Neural cell (in vitro differentiated cells): ENCODE results near the gene OR10Z1. TPM values are rescaled to one million over a fixed set of nuclear protein-coding genes. Genes with fewer than 3 reads are reported as not detected.

Source experiments
- H2AFZ ChIP-seq: fragments of 200-600, 300-800 bp; sonication (generic), shearing (Covaris generic); 2 replicates; pipeline ENCODE4 v1.6.0; 2014; ENCODE audit warnings: low read depth, mild to moderate bottlenecking, antibody characterized with exemption, low read length, moderate library complexity
- H3F3A ChIP-seq: fragments of 200-600 bp; shearing (Covaris generic); 2 replicates; pipeline ENCODE4 v1.6.1; 2016; ENCODE audit warnings: mild to moderate bottlenecking, moderate library complexity, mixed read lengths, antibody characterized with exemption, low read length; ENCODE audit not compliant: insufficient read depth, poor library complexity, severe bottlenecking
- H3K27ac ChIP-seq: fragments of 200-600, 300-800 bp; sonication (generic), shearing (Covaris generic); 2 replicates; pipeline ENCODE4 v1.5.1; 2014; ENCODE audit warnings: mild to moderate bottlenecking, low read length, moderate library complexity
- H3K27me3 ChIP-seq: fragments of 300-800, 200-600 bp; sonication (generic), shearing (Covaris generic); 2 replicates; pipeline ENCODE4 v1.6.0; 2014; ENCODE audit warnings: mild to moderate bottlenecking, low read depth, low read length, moderate library complexity; ENCODE audit not compliant: insufficient read depth
- H3K36me3 ChIP-seq: fragments of 300-800, 200-600 bp; sonication (generic), shearing (Covaris generic); 2 replicates; pipeline ENCODE4 v1.5.1; 2014; ENCODE audit warnings: mild to moderate bottlenecking, antibody characterized with exemption, low read length, moderate library complexity; ENCODE audit not compliant: insufficient read depth
- H3K4me2 ChIP-seq: fragments of 300-800, 200-600 bp; sonication (generic), shearing (Covaris generic); 2 replicates; pipeline ENCODE4 v1.6.0; 2014; ENCODE audit warnings: mild to moderate bottlenecking, low read length
- H3K4me3 ChIP-seq: fragments of 300-800, 200-600 bp; sonication (generic), shearing (Covaris generic); 2 replicates; pipeline ENCODE4 v1.5.1; 2014; ENCODE audit warnings: mild to moderate bottlenecking, low read length, moderate library complexity
- H3K79me2 ChIP-seq: fragments of 200-600 bp; shearing (Covaris generic); replicated peaks from 2 replicates; pipeline ENCODE4 v1.6.0; 2014; ENCODE audit warnings: mild to moderate bottlenecking, low read length, moderate library complexity; ENCODE audit not compliant: insufficient read depth
- H3K9ac ChIP-seq: fragments of 300-800, 200-600 bp; sonication (generic), shearing (Covaris generic); 2 replicates; pipeline ENCODE4 v1.6.1; 2016; ENCODE audit warnings: mild to moderate bottlenecking, low read length, mixed read lengths
- H3K9me2 ChIP-seq: fragments of 200-600 bp; shearing (Covaris generic); 2 replicates; pipeline ENCODE4 v1.6.1; 2016; ENCODE audit warnings: mild to moderate bottlenecking, low read length, mixed read lengths; ENCODE audit not compliant: insufficient read depth
- H3K9me3 ChIP-seq: fragments of 200-600, 300-800 bp; sonication (generic), shearing (Covaris generic); 2 replicates; pipeline ENCODE4 v1.6.1; 2016; ENCODE audit warnings: mild to moderate bottlenecking, mixed run types, low read length, moderate library complexity, mixed read lengths
- H4K20me1 ChIP-seq: fragments of 200-600 bp; shearing (Covaris generic); 2 replicates; pipeline ENCODE4 v1.6.1; 2016; ENCODE audit warnings: mild to moderate bottlenecking, mixed run types; ENCODE audit not compliant: insufficient read depth
- EP300 ChIP-seq: fragments of 450-650 bp; conservative IDR thresholded peaks from 2 replicates; pipeline ENCODE4 v1.6.1; 2014; ENCODE audit warnings: antibody characterized with exemption, mild to moderate bottlenecking, moderate library complexity; ENCODE audit not compliant: poor library complexity, severe bottlenecking
- EZH2 ChIP-seq: fragments of 200-600, 300-800 bp; shearing (Covaris generic), sonication (generic); IDR thresholded peaks from 2 replicates; pipeline ENCODE4 v1.6.1; 2014; ENCODE audit warnings: antibody characterized with exemption, low read length, borderline replicate concordance, mild to moderate bottlenecking; ENCODE audit not compliant: insufficient read depth, poor library complexity, severe bottlenecking
- MXI1 ChIP-seq: fragments of 450-650 bp; conservative IDR thresholded peaks from 2 replicates; pipeline ENCODE4 v1.6.1; 2014; ENCODE audit warnings: antibody characterized with exemption, mild to moderate bottlenecking; ENCODE audit not compliant: poor library complexity, severe bottlenecking
- POLR2AphosphoS5 ChIP-seq: IDR thresholded peaks from 2 replicates; pipeline ENCODE4 v1.6.1; 2012
- RAD21 ChIP-seq: fragments of 450-650 bp; conservative IDR thresholded peaks from 2 replicates; pipeline ENCODE4 v1.6.1; 2014; ENCODE audit warnings: antibody characterized with exemption, mild to moderate bottlenecking, moderate library complexity
- SMC3 ChIP-seq: fragments of 450-650 bp; conservative IDR thresholded peaks from 2 replicates; pipeline ENCODE4 v1.6.1; 2014; ENCODE audit warnings: antibody characterized with exemption, mild to moderate bottlenecking, moderate library complexity; ENCODE audit not compliant: poor library complexity
- TAF1 ChIP-seq: IDR thresholded peaks from 2 replicates; pipeline ENCODE4 v1.6.1; 2012; ENCODE audit warnings: low read depth
- polyA plus RNA-seq: library from polyadenylated mRNA; depleted of rRNA; stranded (reverse); fragments of >200 nt; gene quantifications from 2 replicates; pipeline ENCODE4 v1.2.3, GENCODE V29; 2014
- TF ChIP-seq, protein P1 (sequence below): fragments of 450-650 bp; IDR thresholded peaks from 2 replicates; pipeline ENCODE4 v1.5.1; 2014; ENCODE audit warnings: antibody characterized with exemption, mild to moderate bottlenecking, moderate library complexity; ENCODE audit not compliant: poor library complexity, severe bottlenecking
- TF ChIP-seq, protein P2 (sequence below): IDR thresholded peaks from 2 replicates; pipeline ENCODE4 v1.6.1; 2012; ENCODE audit warnings: borderline replicate concordance

The OR10Z1 gene
- polyA plus RNA-seq, 1 donor from 2014 or later: not detected

GRCh38 chr1:158611916-158612315, 6.8 kb downstream of the OR10Z1 start:
- TF ChIP-seq, protein P1, sequence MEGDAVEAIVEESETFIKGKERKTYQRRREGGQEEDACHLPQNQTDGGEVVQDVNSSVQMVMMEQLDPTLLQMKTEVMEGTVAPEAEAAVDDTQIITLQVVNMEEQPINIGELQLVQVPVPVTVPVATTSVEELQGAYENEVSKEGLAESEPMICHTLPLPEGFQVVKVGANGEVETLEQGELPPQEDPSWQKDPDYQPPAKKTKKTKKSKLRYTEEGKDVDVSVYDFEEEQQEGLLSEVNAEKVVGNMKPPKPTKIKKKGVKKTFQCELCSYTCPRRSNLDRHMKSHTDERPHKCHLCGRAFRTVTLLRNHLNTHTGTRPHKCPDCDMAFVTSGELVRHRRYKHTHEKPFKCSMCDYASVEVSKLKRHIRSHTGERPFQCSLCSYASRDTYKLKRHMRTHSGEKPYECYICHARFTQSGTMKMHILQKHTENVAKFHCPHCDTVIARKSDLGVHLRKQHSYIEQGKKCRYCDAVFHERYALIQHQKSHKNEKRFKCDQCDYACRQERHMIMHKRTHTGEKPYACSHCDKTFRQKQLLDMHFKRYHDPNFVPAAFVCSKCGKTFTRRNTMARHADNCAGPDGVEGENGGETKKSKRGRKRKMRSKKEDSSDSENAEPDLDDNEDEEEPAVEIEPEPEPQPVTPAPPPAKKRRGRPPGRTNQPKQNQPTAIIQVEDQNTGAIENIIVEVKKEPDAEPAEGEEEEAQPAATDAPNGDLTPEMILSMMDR: no peak
- TF ChIP-seq TAF1 (no peak), POLR2AphosphoS5 (no peak), SMC3 (no peak), RAD21 (no peak), EP300 (no peak), EZH2 (no peak), MXI1 (no peak)
- TF ChIP-seq, protein P2, sequence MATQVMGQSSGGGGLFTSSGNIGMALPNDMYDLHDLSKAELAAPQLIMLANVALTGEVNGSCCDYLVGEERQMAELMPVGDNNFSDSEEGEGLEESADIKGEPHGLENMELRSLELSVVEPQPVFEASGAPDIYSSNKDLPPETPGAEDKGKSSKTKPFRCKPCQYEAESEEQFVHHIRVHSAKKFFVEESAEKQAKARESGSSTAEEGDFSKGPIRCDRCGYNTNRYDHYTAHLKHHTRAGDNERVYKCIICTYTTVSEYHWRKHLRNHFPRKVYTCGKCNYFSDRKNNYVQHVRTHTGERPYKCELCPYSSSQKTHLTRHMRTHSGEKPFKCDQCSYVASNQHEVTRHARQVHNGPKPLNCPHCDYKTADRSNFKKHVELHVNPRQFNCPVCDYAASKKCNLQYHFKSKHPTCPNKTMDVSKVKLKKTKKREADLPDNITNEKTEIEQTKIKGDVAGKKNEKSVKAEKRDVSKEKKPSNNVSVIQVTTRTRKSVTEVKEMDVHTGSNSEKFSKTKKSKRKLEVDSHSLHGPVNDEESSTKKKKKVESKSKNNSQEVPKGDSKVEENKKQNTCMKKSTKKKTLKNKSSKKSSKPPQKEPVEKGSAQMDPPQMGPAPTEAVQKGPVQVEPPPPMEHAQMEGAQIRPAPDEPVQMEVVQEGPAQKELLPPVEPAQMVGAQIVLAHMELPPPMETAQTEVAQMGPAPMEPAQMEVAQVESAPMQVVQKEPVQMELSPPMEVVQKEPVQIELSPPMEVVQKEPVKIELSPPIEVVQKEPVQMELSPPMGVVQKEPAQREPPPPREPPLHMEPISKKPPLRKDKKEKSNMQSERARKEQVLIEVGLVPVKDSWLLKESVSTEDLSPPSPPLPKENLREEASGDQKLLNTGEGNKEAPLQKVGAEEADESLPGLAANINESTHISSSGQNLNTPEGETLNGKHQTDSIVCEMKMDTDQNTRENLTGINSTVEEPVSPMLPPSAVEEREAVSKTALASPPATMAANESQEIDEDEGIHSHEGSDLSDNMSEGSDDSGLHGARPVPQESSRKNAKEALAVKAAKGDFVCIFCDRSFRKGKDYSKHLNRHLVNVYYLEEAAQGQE: no peak
- Histone ChIP-seq H3K9ac (no peak overlapping the region), H3K36me3 (no peaks in the 10 kb centered on the region), H3K27ac (no peak overlapping the region), H3F3A (no peaks in the 10 kb centered on the region), H3K9me2 (no peaks in the 10 kb centered on the region), H3K4me3 (no peak overlapping the region), H3K9me3 (no peaks in the 10 kb centered on the region), H3K27me3 (no peaks in the 10 kb centered on the region), H2AFZ (no peak overlapping the region), H3K4me2 (no peak overlapping the region), H3K79me2 (no peaks in the 10 kb centered on the region), H4K20me1 (no peaks in the 10 kb centered on the region)

DNA sequence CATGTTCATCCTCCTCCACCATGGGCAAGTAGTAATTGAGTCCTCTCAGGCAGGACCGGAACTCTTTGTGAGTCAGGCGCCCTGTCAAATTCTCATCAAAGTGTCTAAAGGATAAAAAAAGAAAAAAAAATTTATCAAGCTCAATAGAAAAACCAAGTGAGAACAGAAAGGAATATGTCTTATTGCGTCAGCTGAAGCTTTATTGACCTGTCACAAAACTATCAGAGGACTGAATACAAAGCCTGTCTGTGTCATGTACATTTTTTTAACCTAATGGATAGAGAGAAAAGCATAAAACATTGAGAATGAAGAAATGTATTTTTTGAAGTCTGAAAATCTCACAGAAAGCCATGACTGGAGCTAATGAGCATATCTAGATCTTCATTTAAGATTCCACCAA, 8.7 kb downstream of the OR10Z1 start:
- H3K4me3 ChIP-seq: no peak overlapping the region
- H2AFZ ChIP-seq: no peak overlapping the region
- no peaks in the 10 kb centered on the region for H3K36me3 ChIP-seq
- peak overlapping the region; percentile 12 for H3K4me2 ChIP-seq
- no peaks in the 10 kb centered on the region for H3K9me2 ChIP-seq
- H3K27ac ChIP-seq: peak overlapping the region; percentile 42
- no peaks in the 10 kb centered on the region for H3K79me2 ChIP-seq
- H3F3A ChIP-seq: no peaks in the 10 kb centered on the region
- H4K20me1 ChIP-seq: no peaks in the 10 kb centered on the region
- TF ChIP-seq RAD21 (no peak), EP300 (peak; percentile 96), POLR2AphosphoS5 (peak; percentile 77)
- no peaks in the 10 kb centered on the region for H3K27me3 ChIP-seq
- no peak overlapping the region for H3K9ac ChIP-seq
- H3K9me3 ChIP-seq: no peaks in the 10 kb centered on the region

DNA sequence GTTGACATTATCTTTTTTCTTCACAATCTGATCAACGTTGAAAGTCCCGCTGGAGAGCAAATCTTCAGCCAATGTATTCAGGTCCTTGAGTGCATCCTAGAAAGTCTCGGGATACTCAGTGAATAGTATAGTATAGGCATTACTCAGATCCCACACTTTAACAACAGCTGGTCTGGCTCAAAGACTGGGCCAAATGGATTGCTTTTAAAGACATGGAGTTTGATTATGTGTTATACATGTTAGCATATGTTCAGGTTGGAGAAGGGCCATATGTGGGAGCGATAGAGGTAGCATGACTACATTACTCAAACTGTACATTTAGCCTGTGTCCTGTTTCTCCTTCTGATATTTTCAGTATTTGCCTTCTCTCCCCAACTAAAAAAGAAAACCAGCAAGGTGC, 33.1 kb downstream of the OR10Z1 start:
- Histone ChIP-seq H3K36me3 (no peaks in the 10 kb centered on the region), H3K9me2 (no peaks in the 10 kb centered on the region), H3K79me2 (no peaks in the 10 kb centered on the region), H3K27me3 (no peaks in the 10 kb centered on the region), H4K20me1 (no peaks in the 10 kb centered on the region), H3K4me3 (no peak overlapping the region), H3F3A (no peaks in the 10 kb centered on the region), H2AFZ (no peak overlapping the region), H3K9ac (no peak overlapping the region), H3K4me2 (no peak overlapping the region), H3K9me3 (no peaks in the 10 kb centered on the region), H3K27ac (no peak overlapping the region)
- TF ChIP-seq EP300 (no peak), RAD21 (no peak), MXI1 (no peak), EZH2 (no peak)
- TF ChIP-seq, protein P1: no peak
- TF ChIP-seq, protein P2: no peak
